GM19023 (cell line): ENCODE data around the gene PCNX2.

Experiments
- ATAC-seq: cut with Tn5 transposase; IDR thresholded peaks from one replicate; pipeline ENCODE4 v1.9.1; 2021; ENCODE audit warnings: mild to moderate bottlenecking, moderate library complexity; ENCODE audit not compliant: unreplicated experiment

Gene PCNX2

GRCh38 chr1:232992227-232992626, 303.3 kb downstream of the PCNX2 start:
- ATAC-seq = no peak

- ATAC-seq = no peak
These were observed 304.3 kb downstream of the PCNX2 start for GRCh38 chr1:232991238-232991637.

DNA sequence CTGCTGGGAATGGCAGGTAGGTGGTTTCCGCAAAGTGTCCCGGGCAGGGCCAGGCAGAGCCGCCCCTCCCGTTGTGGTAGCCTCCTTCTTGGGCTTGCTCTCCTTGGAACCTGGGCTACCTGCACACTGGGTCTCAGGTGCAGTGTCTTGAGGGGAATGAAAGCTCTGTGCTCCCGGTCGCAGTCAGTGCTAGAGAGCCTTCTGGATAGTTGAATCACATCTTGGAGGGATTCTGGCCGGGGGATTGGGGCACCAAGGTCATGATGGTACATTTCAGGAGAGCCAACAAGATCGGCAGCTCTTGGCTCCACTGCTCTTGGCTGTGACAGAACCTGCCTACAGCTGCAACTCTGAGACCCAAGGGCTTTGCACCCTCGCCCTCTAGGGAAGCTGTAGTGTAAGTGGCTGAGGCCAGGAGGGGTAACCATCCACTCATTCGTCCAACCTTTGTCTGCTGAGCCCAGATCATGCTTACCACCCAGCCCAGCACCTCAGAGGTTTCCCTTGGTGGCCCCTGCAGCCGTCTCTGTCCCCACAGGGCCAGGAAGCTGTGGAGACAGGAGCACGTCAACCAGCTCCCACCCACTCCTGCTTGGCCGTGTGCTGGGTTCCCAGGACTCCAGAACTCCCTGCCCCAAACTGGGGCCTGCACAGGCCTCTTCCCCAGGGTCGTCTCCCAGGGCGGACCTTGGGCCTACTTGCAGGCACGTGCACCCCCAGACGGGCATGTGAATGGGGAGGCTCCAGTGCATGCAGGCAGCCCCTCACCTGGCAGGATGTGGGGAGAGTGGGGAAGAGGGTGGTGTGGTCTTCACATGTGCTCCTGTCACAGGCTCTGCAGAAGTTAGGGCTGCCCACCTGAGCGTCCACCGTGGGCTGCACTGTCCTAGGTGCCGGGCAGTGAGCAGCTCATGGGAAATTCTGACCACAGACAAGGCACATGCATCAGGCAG, 305.1 kb downstream of the PCNX2 start:
- no peak for ATAC-seq

- no peak for ATAC-seq
These were observed 306.9 kb downstream of the PCNX2 start for GRCh38 chr1:232988572-232989040.

DNA sequence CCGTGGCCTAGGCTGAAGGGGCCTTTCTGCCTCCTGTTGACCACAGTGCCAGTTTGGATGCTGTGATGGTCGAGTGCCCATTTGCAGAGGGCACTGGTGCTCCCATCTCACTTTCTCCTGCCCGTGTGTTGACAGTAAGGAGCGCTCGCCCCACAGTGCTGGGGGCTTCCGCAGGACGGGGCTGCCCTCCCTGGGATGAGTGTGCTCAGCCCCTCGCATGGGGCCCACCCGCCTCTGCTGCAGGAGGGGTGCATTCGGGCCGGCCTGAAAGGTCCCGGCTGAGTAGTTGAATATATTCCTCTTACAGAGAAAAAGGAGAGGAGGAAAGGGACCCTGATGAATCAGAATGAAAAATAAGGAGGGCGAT, 307.8 kb downstream of the PCNX2 start:
- ATAC-seq = no peak

DNA sequence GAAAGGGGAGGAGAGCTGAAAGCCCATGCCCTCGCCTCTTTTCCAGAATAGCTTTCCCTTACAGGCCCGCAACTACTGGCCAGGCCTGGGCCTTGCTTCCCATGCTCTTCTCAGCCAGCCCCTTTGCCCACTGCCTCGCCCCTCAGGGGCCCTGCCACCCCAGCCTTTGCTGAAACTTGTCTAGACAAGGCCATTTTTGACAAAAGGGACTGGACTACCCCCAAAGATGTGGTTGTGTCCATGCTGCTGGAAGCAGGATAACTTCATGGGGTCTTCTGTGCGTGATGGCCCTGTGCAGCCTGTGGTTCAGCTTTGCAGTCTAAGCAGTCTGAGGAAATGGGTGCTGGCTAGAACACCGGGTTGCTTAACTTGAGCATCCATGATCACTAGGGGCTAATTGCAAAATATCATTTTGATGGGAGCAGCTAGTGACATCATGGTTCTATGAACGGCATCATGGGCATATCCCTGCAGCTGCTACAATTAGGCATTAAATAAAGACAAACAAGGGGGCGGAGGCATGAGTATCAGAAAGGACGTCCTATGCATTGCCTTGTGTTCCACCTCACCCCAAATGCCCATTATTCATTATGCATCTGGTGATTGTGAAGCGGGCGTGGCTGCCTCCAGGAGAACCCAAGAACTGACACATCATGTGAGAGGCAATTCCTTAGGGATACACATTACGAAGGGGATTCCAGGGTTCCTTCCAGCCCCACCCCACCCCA, 308.3 kb downstream of the PCNX2 start:
- ATAC-seq = no peak

- ATAC-seq = no peak
These were observed 309.0 kb downstream of the PCNX2 start for GRCh38 chr1:232986527-232986922.

- ATAC-seq = no peak
These were observed 309.5 kb downstream of the PCNX2 start for GRCh38 chr1:232985882-232986526.

- ATAC-seq = no peak
These were observed 310.7 kb downstream of the PCNX2 start for GRCh38 chr1:232984577-232985425.

DNA sequence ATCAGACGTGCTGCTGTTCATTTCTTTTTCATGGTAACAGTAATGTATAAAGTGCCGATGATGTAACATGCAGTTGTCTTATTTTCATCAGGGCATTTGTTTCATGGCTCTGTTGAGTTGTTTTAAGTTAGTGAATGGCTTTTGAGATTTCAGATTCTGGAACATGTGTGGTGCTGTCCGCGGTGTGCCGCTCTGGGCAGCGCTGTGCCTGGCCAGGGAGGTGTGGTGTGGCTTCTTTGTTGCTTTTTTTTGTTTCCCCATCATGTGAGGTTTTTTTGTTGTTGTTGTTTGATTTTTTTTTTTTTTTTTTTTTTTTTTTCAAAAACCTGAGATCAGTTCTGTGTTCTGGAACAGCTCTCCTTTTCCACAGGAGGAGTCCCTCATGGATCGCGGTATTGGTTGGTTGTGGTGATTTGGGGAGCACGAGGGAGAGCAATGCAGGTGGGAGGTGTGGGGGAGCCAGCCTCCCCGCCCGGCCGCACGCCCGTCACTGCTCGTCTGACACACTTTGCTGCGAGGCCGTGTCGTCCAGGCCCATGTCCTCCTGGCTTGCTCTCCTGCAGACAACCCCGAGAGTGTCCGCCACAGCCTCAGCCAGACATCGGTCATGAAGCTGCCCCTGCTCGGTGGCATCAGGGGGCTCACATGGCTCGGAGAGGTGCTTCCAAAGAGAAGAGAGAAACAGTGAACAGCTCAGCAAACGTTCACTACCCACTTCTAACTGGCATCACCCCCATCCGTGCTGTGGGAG, 311.5 kb downstream of the PCNX2 start:
- ATAC-seq = no peak

DNA sequence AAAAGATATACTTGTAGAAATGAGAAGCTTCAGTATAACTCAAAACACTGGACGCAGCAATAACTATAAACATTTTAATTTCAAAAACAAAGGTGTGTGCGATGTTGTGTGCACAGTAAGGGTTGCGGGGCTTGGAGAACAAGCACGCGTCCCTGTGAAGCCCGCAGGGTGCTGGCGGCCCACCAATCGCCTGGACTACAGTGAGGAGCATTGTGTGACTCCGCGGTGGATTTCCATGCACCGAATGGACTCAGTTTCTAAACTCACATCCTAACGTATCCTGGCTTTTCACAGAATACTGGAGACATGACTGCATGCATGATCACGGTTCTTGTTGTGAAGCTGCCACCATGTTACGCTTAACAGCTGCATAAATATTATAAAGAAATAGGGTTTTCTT, 312.1 kb downstream of the PCNX2 start:
- ATAC-seq = no peak

- ATAC-seq = no peak
These were observed 313.1 kb downstream of the PCNX2 start for GRCh38 chr1:232982238-232982944.

- no peak for ATAC-seq
These were observed 314.5 kb downstream of the PCNX2 start for GRCh38 chr1:232980986-232981560.

- no peak for ATAC-seq
These were observed 315.1 kb downstream of the PCNX2 start for GRCh38 chr1:232980355-232980978.

DNA sequence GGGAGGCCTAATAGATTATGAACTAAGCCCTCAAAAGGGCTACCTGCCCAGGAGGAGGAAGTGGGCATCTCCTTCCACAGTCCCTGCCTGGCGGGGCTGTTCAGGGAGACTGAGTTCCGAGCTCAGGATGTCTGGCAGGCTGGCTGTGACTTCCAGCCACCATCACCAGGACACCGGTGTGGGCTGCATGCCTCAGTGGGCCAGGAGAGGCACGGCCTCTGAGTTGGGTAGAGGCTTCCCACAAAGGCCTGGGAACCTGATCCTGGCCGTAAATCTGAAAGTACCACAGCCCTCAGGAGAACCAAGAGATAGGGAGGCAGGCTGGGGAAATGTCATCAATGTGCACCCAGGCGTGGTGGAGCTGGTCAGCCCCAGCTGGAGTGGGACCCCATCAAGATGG, 316.0 kb downstream of the PCNX2 start:
- no peak for ATAC-seq

- no peak for ATAC-seq
These were observed 316.7 kb downstream of the PCNX2 start for GRCh38 chr1:232978815-232979214.

GRCh38 chr1:232978091-232978634, 317.4 kb downstream of the PCNX2 start:
- no peak for ATAC-seq

GRCh38 chr1:232974971-232975370, 320.6 kb downstream of the PCNX2 start:
- ATAC-seq = no peak
